H1 (cell line): ENCODE measurements around the gene MYH10. TPM values are rescaled to one million over a fixed set of nuclear protein-coding genes. Genes with fewer than 3 reads are reported as not detected.

ENCODE experiments used
- CBX8 ChIP-seq: fragments of 300-800, 300-1000 bp; sonication (generic); IDR thresholded peaks from 2 replicates; pipeline ENCODE4 v1.7.1; 2016; ENCODE audit warnings: low read depth, low read length, borderline replicate concordance
- FOSL1 ChIP-seq: IDR thresholded peaks from 2 replicates; pipeline ENCODE4 v1.6.1; 2011; ENCODE audit warnings: mild to moderate bottlenecking, low read depth, low read length, moderate library complexity; ENCODE audit not compliant: insufficient read depth
- HDAC6 ChIP-seq: IDR thresholded peaks from one replicate; pipeline ENCODE4 v1.7.1; 2012; ENCODE audit warnings: low read depth, mild to moderate bottlenecking, inconsistent platforms, low read length, moderate library complexity
- JUN ChIP-seq: IDR thresholded peaks from 2 replicates; pipeline ENCODE4 v1.6.1; 2011; ENCODE audit warnings: low read depth, mild to moderate bottlenecking, improper control_type of control experiment, low read length
- MAX ChIP-seq: IDR thresholded peaks from 2 replicates; pipeline ENCODE4 v1.6.1; 2012; ENCODE audit warnings: inconsistent platforms
- SP2 ChIP-seq: IDR thresholded peaks from 2 replicates; pipeline ENCODE4 v1.6.1; 2012; ENCODE audit warnings: mild to moderate bottlenecking, low read length, inconsistent platforms
- TEAD4 ChIP-seq: IDR thresholded peaks from 2 replicates; pipeline ENCODE4 v1.6.1; 2012; ENCODE audit warnings: low read depth, low read length, inconsistent platforms, mixed read lengths
- polyA plus RNA-seq, 7 experiments: library from polyadenylated mRNA; depleted of rRNA in 3 of 7; stranded (reverse) in 5 of 7; unstranded in 2 of 7; fragments of >200 nt in 5 of 7; fragments of 200-250 nt in 2 of 7; gene quantifications; 1 replicate in 5 of 7; 2 replicates in 1 of 7; 4 replicates in 1 of 7; pipeline versions ENCODE4 v1.2.1 to v1.2.3, GENCODE V29; 2011 to 2013; ENCODE audit warnings: missing spikeins in 2 of 7, mixed read lengths in 2 of 7
- total RNA-seq: library from RNA; stranded (reverse); fragmentation: NEBNext Ultra II Directional; extraction: Animal tissue kit (Norgen Biotek cat#: 25700); gene quantifications from 2 replicates; pipeline ENCODE4 v1.2.1, GENCODE V29; 2021

Gene MYH10
- total and polyA plus RNA-seq, 2 of the 8 experiments (the other 6 are each of a cell fraction or from before 2014, with no cell fraction given): 64.1 to 289 TPM

GRCh38 chr17:8518850-8519249 lies 111.7 kb downstream of the MYH10 start (continued):
- TF ChIP-seq MAX (no peak), SP2 (no peak), HDAC6 (no peak), JUN (no peak), TEAD4 (no peak), CBX8 (no peak), FOSL1 (no peak)
